CD4-positive, alpha-beta T cell treated with Interleukin-1 beta for 1 hour (primary cell): Measurements from ENCODE around the gene UCK2.

Experiments used
- DNase-seq, 2 donors: peaks; one replicate each; pipeline ENCODE4 v3.0.0-alpha.2; 2020 to 2022

The UCK2 gene

GRCh38 chr1:165945911-165946310 lies 118.5 kb downstream of the UCK2 start:
- no peak for DNase-seq

- DNase-seq, result no peak
Measured at GRCh38 chr1:165947797-165948455, 120.5 kb downstream of the UCK2 start.

- no peak for DNase-seq
Measured at GRCh38 chr1:165949335-165950130, 122.1 kb downstream of the UCK2 start.

GRCh38 chr1:165954940-165955339 lies 127.5 kb downstream of the UCK2 start:
- no peak for DNase-seq

GRCh38 chr1:165958306-165958705 lies 130.9 kb downstream of the UCK2 start:
- DNase-seq, result no peak

GRCh38 chr1:165960136-165960535 lies 132.7 kb downstream of the UCK2 start:
- no peak for DNase-seq

- DNase-seq, result no peak
Measured at GRCh38 chr1:165960881-165961280, 133.5 kb downstream of the UCK2 start.
